NCI-H146 (cell line): Measurements from ENCODE around the gene C3.
"Not testable (repeated sequence)": the region's sequence is repeated elsewhere in the genome, so short reads cannot be mapped to it uniquely, and the experiment has no call there.

Experiments
- DNase-seq: peaks from one replicate; lab custom pipeline; 2025; lab: John Stamatoyannopoulos, UW

The C3 gene

GRCh38 chr19:6712692-6713670 is 7.5 kb downstream of the C3 start:
- DNase-seq, result no peak

DNA sequence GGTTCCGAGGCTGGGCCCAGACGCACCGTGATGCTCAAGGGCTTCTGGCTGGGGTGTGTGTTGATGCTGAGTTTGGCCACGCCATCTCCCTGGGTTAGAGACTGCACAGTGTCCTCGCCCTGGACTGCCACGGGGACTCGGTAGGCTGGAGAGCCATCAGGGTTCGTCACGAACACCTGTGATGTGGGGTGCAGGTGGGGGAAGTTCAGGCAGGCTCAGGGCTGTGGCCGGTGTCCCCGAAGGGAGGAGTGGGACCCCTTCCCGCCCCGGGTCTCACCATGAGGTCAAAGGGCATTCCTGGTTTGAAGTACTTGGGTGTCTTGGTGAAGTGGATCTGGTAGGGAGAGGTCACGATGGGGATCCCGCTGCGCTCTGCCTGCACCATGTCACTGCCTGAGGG is 8.2 kb downstream of the C3 start:
- DNase-seq, result no peak

DNA sequence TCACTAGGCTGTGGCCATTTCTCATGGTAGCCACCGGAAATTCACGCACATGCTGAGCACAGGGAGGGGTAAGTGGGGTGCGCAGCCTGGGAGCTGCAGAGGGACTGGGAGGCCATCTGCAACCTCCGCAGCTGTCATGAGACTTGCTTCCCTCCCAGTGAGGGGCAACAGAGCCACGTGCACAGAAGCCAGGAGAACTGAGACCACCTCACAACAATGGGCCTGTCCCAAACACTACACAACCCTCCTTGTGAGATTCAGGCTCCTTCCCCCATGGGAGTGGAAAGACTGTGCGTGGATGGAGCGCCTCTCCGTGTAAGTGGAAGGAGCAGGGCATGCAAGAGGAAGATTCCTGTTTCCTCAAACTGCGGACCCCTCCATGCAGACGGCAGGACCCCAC is 8.8 kb downstream of the C3 start:
- DNase-seq, result no peak

DNA sequence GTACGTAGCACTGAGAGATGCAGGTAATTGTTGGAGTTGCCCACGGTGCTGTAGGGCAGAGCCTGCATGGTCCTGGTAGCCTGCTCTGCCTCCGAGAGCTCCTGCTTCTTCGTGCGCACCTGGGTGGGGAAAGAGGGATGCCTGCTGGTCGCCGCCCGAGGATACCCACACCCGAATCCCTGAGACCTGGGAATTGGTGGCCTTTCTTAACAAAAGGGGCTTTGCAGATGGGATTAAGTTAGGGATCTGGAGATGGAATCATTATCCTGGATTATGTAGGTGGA is 9.4 kb downstream of the C3 start:
- no peak for DNase-seq

DNA sequence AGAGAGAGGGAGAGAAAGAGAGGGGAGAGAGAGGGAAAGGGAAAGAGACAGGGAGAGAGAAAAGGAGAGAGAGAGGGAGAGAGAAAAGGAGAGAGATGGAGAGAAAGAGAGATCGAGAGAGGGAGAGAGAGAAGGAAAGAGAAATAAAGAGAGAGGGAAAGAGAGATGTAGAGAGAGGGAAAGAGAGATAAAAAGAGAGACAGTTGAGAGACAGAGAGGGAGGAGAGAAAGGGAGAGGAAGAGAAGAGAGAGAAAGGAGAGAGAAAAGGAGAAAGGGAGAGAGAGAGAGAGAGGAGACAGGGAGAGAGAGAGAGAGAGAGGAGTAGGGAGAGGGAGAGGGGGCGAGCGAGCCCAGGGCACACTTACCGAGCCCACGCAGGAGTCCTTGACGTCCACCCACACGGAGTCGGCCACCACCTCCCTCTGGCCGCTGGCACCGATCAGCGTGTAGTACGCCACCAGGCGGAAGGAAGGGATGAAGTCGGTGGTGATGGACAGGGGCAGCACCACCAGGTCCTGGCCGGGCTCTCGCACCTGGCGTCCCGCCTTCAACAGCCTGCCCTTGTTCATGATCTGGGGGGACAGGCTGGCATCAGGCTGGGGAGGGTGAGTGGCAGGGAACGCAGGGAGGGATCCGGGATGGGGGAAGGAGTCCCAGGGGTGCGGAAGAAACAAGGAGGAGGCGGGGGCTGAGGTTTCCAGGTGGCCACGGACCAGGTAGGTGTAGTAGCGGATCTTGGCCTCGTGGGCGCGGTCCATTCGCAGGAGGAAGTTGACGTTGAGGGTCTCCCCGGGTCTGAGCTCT is 10.0 kb downstream of the C3 start:
- no peak for DNase-seq

DNA sequence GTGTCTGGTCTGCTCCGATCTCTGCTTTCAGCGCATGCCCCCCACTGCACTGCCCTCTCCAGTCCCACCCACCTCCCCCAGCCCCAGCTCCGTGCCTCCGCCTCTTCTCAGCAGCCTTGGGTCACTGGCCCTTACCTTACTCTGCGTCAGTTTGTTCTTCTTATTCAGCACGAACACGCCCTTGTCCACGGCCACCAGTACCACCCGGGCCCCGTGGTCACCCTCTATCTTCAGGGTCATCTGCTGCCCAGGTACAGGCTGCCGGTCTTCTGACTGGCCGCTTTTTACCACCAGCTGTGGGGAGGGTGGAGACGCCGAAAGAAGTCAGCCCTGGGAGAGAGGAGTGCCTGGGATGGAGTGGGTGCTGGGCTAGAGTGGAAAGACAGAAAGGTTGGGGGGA is 10.9 kb downstream of the C3 start:
- no peak for DNase-seq

DNA sequence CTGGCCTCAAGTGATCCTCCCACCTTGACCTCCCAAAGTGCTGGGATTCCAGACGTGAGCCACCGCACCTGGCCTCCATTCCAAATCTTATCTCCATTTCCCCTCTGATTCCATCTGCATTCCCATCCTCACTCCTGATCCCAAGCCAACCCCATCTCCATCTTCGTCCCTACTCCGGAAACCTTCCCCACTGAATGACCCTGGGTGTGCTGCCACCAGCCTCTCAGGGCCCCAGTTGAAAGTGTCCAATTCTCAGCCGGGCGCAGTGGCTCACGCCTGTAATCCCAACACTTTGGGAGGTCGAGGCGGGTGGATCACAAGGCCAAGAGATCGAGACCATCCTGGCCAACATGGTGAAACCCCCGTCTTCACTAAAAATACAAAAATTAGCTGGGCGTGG is 11.5 kb downstream of the C3 start:
- not testable (repeated sequence) for DNase-seq

DNA sequence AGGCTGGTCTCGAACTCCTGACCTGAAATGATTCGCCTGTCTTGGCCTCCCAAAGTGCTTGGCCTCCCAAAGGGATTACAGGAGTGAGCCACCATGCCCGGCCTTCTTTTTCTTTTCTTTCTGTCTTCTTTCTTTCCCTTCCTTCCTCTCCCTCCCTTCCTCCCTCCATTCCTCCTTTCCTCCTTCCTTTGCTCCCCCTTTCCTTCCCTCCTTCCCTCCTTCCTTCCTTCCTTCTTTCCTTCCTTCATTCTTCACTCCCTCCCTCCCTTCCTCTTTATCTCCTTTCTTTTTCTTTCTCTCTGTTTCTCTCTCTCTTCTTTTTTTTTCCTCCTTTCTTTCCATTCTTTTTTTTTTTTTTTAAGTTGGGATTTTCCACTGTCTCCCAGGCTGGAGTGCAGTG is 12.1 kb downstream of the C3 start:
- no peak for DNase-seq

- no peak for DNase-seq
Measured at GRCh38 chr19:6707658-6708018, 12.8 kb downstream of the C3 start.

DNA sequence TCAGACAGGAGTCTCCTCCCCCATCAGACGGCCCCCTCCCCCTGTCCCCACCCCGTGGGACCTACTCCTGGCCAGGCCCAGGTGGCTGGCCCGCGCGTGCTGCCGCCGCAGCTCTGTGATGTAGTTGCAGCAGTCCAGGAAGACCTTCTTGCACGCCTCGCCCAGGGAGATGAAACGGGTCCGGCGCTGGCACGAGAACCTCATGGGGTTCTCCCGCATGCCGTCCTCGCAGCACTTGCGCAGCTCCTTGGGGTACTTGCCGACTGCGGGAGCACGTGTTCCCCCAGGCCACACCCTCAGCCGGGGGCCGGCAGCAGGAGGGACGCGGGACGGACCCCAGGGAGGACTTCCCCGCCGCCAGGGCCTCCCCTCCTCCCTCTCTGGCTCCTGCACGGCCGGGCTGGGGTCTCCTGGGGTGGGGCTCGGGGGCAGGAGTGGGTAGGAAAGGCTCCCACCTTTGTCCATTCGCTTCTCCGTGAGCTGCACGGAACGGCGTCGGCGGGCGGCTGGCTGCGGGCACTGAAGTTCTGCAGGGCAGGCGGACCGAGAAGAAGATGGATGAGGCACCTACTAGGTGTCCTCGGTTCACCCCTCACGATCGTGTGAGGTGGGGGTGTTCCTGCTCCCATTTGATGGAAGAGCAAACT is 13.3 kb downstream of the C3 start:
- DNase-seq, result no peak

GRCh38 chr19:6706633-6706958 is 13.9 kb downstream of the C3 start:
- DNase-seq, result no peak

- no peak for DNase-seq
Measured at GRCh38 chr19:6705931-6706632, 14.4 kb downstream of the C3 start.

GRCh38 chr19:6700586-6701316 is 19.7 kb downstream of the C3 start:
- DNase-seq, result no peak

DNA sequence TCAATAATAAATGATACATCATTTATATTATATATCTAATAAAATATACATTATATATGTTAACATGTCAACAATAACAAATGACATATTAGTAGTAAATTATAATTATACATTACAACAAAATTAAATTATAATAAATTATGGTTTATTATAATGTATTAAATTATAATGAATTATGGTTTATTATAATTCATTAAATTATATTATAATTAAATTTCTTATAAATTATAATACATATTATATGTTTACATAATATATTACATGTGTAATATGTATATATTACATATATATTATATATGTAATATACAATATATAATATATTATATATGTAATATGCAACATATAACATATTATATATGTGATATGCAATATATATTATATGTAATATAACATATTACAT is 20.5 kb downstream of the C3 start:
- DNase-seq, result no peak

- no peak for DNase-seq
Measured at GRCh38 chr19:6697291-6697690, 23.2 kb downstream of the C3 start.

DNA sequence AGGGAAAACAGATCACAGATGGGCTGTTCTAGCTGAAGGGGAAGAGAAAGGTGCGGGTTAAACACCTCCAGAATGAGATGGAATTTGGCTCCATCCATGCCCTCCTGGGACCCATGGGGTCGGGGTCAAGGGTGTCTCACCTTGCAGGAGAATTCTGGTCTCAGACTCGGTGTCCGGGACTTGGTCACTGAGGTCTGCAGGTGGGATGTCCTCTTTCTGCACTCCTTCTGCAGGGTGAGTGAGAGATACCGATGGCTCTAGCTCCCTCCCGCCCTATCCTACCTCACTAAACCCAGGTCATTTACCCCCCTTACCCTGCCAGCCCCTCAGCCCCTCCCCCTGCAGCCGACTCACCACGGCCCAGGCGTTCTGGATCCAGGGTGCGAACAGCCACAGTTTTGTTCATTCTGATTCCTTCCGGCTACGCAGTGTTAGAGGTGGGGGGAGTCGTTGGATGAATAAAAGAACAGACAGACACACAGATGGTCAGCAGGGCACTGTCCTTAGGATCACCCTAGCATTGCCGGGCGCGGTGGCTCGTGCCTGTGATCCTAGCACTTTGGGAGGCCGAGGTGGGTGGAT is 24.1 kb downstream of the C3 start:
- no peak for DNase-seq

DNA sequence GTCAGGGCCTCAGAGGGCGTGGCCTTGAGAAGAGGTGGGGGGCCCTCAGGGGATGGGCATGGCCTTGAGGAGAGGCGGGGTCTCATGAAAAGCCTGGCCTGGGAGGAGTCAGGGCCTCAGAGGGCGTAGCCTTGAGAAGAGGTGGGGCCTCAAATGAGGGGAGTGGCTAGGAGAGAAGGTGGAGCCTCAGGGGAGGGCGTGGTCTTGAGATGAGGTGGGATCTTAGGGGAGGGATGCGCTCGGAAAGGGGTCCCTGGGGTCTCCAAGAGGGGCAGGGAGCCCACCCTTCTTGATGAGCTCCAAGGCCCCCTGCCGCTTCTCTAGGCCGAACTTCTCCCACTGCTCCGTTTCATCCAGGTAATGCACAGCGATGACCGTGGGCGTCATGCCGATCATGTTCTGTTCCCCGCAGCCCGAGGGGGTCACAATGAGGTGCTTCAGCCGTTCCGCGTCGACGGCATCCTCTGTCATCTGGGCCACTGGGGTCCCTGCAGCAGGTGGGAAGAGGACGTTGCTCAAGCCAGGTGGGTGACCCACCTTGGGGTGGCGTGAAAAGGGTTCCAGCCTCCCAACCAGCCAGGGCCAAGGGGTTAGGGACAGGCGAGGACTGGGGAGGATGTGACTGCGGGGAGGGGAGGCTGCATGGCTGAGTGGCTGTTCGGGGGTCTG is 26.2 kb downstream of the C3 start:
- DNase-seq, result no peak

- DNase-seq, result no peak
Measured at GRCh38 chr19:6693681-6694080, 26.8 kb downstream of the C3 start.

DNA sequence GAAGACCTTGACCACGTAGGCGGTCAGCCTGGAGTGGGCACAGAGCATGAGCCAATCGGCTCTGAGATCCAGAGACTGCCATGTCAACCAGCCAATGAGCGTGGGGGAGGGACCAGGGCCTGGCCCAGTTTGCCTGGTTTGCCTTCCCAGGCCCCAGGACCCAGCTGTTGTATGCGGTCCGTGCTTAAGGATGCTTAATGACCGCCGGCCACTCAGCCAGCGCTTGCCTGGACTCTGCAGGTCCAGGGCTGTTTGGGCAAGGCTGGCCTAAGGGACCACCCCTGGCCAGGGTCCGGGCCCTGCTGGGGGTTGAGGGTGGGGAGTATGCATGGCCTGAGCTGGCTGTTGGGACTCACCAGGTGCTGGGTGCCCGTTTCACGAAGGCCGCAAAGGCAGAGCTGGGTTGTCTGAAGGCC is 27.4 kb downstream of the C3 start:
- no peak for DNase-seq

GRCh38 chr19:6692027-6692426 is 28.4 kb downstream of the C3 start:
- DNase-seq, result no peak

DNA sequence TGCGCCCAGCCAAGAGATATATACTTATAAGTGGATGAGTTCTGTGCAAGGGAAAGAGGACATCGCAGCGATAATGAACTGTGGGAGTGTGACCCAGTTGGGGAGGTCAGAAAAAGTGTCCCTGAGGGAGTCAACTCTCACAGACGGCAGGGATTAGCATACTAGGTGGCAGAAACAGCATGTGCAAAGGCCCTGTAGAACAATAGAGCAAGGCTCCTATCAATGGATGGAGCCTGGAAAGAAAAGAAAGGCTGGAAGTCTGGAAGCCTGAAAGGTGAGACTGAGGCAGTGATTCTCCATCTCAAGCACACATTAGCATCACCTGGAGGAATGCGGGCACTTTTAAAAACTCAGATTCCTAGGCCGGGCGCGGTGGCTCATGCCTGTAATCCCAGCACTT is 29.1 kb downstream of the C3 start:
- DNase-seq, result no peak
